Sigmoid colon (tissue), 7 donors: Measurements from ENCODE around the gene CNTN5. TPM values are rescaled to one million over a fixed set of nuclear protein-coding genes. Genes with fewer than 3 reads are reported as not detected.

Experiments used
- DNase-seq: peaks from one replicate; pipeline ENCODE4 v3.0.0-alpha.2; 2019
- H3K27ac ChIP-seq, 4 donors: fragments of 200-600 bp; sonication (generic); one replicate each; pipeline ENCODE4 v1.5.1; 2016 to 2019; ENCODE audit warnings: mild to moderate bottlenecking in 1 of 4
- H3K27me3 ChIP-seq, 3 donors: fragments of 200-600 bp; sonication (generic); one replicate each; pipeline ENCODE4 v1.5.1; 2019; ENCODE audit warnings: mild to moderate bottlenecking in 1 of 3
- H3K36me3 ChIP-seq, 4 donors: fragments of 200-600 bp; sonication (generic); one replicate each; pipeline ENCODE4 v1.5.1; 2016 to 2019
- H3K4me1 ChIP-seq, 4 donors: fragments of 200-600 bp; sonication (generic); one replicate each; pipeline ENCODE4 v1.5.1; 2017 to 2019
- H3K4me3 ChIP-seq, 4 donors: fragments of 200-600 bp; sonication (generic); one replicate each; pipeline ENCODE4 v1.5.1; 2017 to 2019; ENCODE audit warnings: mild to moderate bottlenecking in 2 of 4, moderate library complexity in 1 of 4
- H3K9me3 ChIP-seq, 4 donors: fragments of 200-600 bp in 3 of 4; sonication (generic) in 3 of 4; one replicate each; pipeline versions ENCODE4 v1.5.1 to v1.6.1; 2013 to 2019
- EP300 ChIP-seq, 4 donors: sonication (generic); formaldehyde crosslinking; IDR thresholded peaks; one replicate each; pipeline ENCODE4 v1.6.1; 2017; ENCODE audit warnings: antibody characterized with exemption in 4 of 4
- POLR2A ChIP-seq, 2 donors: fragments of 450-650 bp; IDR thresholded peaks; one replicate each; pipeline ENCODE4 v1.6.1; 2016; ENCODE audit warnings: antibody characterized with exemption in 2 of 2, mild to moderate bottlenecking in 2 of 2, moderate library complexity in 2 of 2
- POLR2AphosphoS5 ChIP-seq, 4 donors: sonication (generic); formaldehyde crosslinking; IDR thresholded peaks; one replicate each; pipeline ENCODE4 v1.6.1; 2017; ENCODE audit warnings: antibody characterized with exemption in 4 of 4
- WGBS, 2 donors: extraction: QIAGEN DNeasy Blood & Tissue Kit; methylation state at CpG; one replicate each; pipeline ENCODE4 v1.1.7; 2013; 5-methylcytosine and 5-hydroxymethylcytosine counted together
- intact Hi-C: fragments of 100-400 bp; cut with DNase I; formaldehyde crosslinking; loops from one replicate; pipeline ENCODE4 v1.15.1; 2023
- polyA plus RNA-seq, 3 donors: library from polyadenylated mRNA; stranded (reverse); fragments of 200-250 nt; gene quantifications; one replicate each; pipeline ENCODE4 v1.2.3, GENCODE V29; 2013
- total RNA-seq, 4 donors: library from RNA; depleted of rRNA; stranded (reverse); fragments of >200 nt; gene quantifications; one replicate each; pipeline ENCODE4 v1.1.0, GENCODE V29; 2016
- TF ChIP-seq, protein P1 (sequence below), 4 experiments: fragments of 450-650 bp in 3 of 4; fragments of 200-600 bp in 1 of 4; IDR thresholded peaks; one replicate each; pipeline ENCODE4 v1.5.1; 2016 to 2019; ENCODE audit warnings: antibody characterized with exemption in 4 of 4, mild to moderate bottlenecking in 3 of 4, moderate library complexity in 2 of 4
- donor health status: healthy with polysubstance abuse.
- donor health status: Bipolar disorder and iron deficiency.
- donor health status: healthy.

The CNTN5 gene
- total and polyA plus RNA-seq, 7 donors: 0.13 to 0.36 (median 0.16) TPM; not detected in 2

- WGBS, 2 donors: 8 to 41% methylated on average over 3 of the region's 3 CpGs
- TF ChIP-seq POLR2A (IDR thresholded peaks at IDR 0.05) (no peak), EP300 (IDR thresholded peaks at IDR 0.05) (no peak), POLR2AphosphoS5 (IDR thresholded peaks at IDR 0.05) (no peak)
- TF ChIP-seq, protein P1, sequence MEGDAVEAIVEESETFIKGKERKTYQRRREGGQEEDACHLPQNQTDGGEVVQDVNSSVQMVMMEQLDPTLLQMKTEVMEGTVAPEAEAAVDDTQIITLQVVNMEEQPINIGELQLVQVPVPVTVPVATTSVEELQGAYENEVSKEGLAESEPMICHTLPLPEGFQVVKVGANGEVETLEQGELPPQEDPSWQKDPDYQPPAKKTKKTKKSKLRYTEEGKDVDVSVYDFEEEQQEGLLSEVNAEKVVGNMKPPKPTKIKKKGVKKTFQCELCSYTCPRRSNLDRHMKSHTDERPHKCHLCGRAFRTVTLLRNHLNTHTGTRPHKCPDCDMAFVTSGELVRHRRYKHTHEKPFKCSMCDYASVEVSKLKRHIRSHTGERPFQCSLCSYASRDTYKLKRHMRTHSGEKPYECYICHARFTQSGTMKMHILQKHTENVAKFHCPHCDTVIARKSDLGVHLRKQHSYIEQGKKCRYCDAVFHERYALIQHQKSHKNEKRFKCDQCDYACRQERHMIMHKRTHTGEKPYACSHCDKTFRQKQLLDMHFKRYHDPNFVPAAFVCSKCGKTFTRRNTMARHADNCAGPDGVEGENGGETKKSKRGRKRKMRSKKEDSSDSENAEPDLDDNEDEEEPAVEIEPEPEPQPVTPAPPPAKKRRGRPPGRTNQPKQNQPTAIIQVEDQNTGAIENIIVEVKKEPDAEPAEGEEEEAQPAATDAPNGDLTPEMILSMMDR (IDR thresholded peaks at IDR 0.05): no peak
- intact Hi-C loops: no loop called here
- no peaks in the 10 kb centered on the region for H3K4me1 ChIP-seq
- H3K9me3 ChIP-seq: no peaks in the 10 kb centered on the region
- H3K27me3 ChIP-seq: no peaks in the 10 kb centered on the region
- no peaks in the 10 kb centered on the region for H3K36me3 ChIP-seq
- H3K27ac ChIP-seq: no peak overlapping the region
- DNase-seq: no peak
- H3K4me3 ChIP-seq: no peak overlapping the region
Measured at GRCh38 chr11:99198215-99198614, 177.5 kb downstream of the CNTN5 start.

GRCh38 chr11:99199341-99199740 is 178.6 kb downstream of the CNTN5 start:
- TF ChIP-seq EP300 (IDR thresholded peaks at IDR 0.05) (no peak), POLR2AphosphoS5 (IDR thresholded peaks at IDR 0.05) (no peak), POLR2A (IDR thresholded peaks at IDR 0.05) (no peak)
- TF ChIP-seq, protein P1 (IDR thresholded peaks at IDR 0.05): no peak
- Histone ChIP-seq H3K9me3 (no peaks in the 10 kb centered on the region), H3K27me3 (no peaks in the 10 kb centered on the region), H3K4me3 (no peak overlapping the region), H3K36me3 (no peaks in the 10 kb centered on the region), H3K4me1 (no peaks in the 10 kb centered on the region), H3K27ac (no peak overlapping the region)
- intact Hi-C loops: no loop called here
- 64 to 76% methylated on average over 3 of the region's 3 CpGs for WGBS, 2 donors
- no peak for DNase-seq

- no peak for DNase-seq
- H3K36me3 ChIP-seq: no peaks in the 10 kb centered on the region
- no peaks in the 10 kb centered on the region for H3K4me1 ChIP-seq
- TF ChIP-seq EP300 (IDR thresholded peaks at IDR 0.05): no peak
- no peaks in the 10 kb centered on the region for H3K27me3 ChIP-seq
- H3K9me3 ChIP-seq: no peaks in the 10 kb centered on the region
- intact Hi-C loops: no loop called here
- H3K4me3 ChIP-seq: no peak overlapping the region
- H3K27ac ChIP-seq: no peak overlapping the region
- WGBS, 2 donors: 73 to 76% methylated on average over 3 of the region's 3 CpGs
Measured at GRCh38 chr11:99200720-99201119, 180.0 kb downstream of the CNTN5 start.

DNA sequence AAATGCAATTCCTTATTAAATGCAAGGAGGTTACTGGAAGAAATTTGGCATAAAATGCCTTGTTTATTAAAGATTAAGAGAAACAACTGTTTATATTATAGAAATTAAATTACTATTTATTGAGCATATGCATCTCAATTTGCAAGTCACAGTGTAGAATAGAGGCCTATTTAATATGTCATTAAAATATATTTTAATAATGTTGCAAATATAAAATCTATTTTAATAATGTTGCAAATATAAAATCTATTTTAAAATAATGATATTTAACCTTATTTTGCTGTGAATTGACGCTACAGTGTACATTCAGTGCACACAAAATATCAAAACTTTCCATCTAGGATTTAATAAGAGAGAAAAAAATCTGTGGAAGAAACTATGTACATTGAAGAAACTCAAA is 188.1 kb downstream of the CNTN5 start:
- DNase-seq: no peak
- TF ChIP-seq, protein P1 (IDR thresholded peaks at IDR 0.05): no peak
- TF ChIP-seq EP300 (IDR thresholded peaks at IDR 0.05) (no peak), POLR2A (IDR thresholded peaks at IDR 0.05) (no peak), POLR2AphosphoS5 (IDR thresholded peaks at IDR 0.05) (no peak)
- intact Hi-C loops: no loop called here
- Histone ChIP-seq H3K4me1 (no peaks in the 10 kb centered on the region), H3K36me3 (no peaks in the 10 kb centered on the region), H3K27ac (no peak overlapping the region), H3K9me3 (no peaks in the 10 kb centered on the region), H3K4me3 (no peak overlapping the region), H3K27me3 (no peaks in the 10 kb centered on the region)
- 79 to 88% methylated on average over 1 of the region's 1 CpG for WGBS, 2 donors

DNA sequence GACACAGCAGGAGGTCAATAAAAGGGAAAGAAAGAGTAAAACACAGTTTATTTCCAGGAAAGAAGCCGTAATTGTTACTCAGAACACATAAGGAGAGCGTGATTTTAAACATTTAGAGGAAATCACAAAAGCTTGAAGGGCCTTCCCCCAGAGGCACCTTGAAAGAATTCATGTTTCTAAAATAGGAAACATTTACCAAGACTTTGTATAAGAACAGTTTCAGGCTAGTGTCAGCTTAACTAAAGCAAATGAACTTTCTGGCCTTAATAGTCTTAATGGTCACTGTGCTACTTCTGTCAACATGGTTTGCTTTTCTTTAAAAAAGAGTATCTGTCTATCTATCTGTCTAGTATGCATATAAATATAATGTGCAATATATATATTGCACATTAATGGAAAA is 208.8 kb downstream of the CNTN5 start:
- Histone ChIP-seq H3K27ac (no peak overlapping the region), H3K27me3 (no peaks in the 10 kb centered on the region), H3K9me3 (peaks cover 0 to 4% (median 0%) of the 10 kb centered on the region in 4 donors), H3K36me3 (no peaks in the 10 kb centered on the region), H3K4me3 (no peak overlapping the region), H3K4me1 (no peaks in the 10 kb centered on the region)
- WGBS, 2 donors: 68 to 79% methylated on average over 2 of the region's 2 CpGs
- DNase-seq: no peak
- intact Hi-C loops: no loop called here
- TF ChIP-seq, protein P1 (IDR thresholded peaks at IDR 0.05): no peak
- no peak for TF ChIP-seq EP300 (IDR thresholded peaks at IDR 0.05)
- no peak for TF ChIP-seq POLR2AphosphoS5 (IDR thresholded peaks at IDR 0.05)
- no peak for TF ChIP-seq POLR2A (IDR thresholded peaks at IDR 0.05)
